ENCODE data around the gene MRE11. TPM values are rescaled to one million over a fixed set of nuclear protein-coding genes. Genes with fewer than 3 reads are reported as not detected.
A peak's percentile ranks its signal among the peaks of the same experiment; 100 is the strongest.

Gene MRE11
- polyA plus RNA-seq (2012; ENCODE audit: insufficient read length, low read depth), result 6.9 TPM

DNA sequence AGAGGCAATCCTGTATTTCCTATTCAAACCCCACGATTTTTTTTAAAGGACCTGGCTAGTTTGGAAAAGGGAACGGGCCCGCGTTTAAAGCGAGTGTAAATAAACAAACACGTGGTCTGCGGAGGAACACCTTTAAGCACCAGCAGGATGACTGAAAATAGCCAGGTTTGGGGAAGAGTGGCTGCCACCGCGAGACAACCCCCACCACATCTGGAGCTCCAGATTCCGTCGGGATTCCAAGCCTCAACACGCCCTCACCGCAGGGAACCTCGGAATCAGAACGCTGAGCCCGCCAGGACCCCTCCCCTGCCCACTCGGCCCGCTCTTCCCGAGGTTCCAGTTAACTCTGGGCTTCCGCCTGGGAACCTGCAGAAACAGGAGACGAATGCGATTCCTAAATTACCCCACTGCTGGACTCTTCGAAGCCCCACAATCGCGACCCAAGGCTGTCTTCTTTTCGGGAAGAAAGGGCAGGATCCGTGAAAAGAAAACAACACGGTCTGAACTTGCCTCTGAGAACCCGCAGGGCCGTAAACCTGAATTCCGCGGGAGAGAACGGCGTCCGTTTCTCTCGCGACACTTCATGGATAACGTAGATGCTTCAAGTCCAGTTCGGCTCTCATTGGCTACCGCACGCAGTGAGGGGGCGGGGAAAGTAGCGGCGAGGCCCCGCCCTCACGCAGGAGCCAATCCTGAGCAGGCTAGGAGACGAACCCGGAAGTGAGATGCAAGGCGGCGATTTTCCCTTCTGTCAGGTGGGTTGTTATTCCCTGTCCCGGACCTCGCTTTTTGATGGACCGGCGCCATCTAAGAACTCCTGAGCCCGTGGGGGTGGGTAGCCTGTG lies at the start of gene MRE11, which contains the start of gene ANKRD49:
Gene MRE11 (minus strand): TSS at position 564 of the 845 bp plus-strand sequence. CDS start 1,043 bp downstream, outside the sequence.
Gene ANKRD49 (plus strand): TSS at position 704 of the 845 bp plus-strand sequence. CDS start 2,710 bp downstream, outside the sequence.
- TF ChIP-seq FOXP2 (optimal IDR thresholded peaks at IDR 0.05; ENCODE audit: borderline replicate concordance, extremely low read depth, extremely low read length, insufficient read depth) (no peak), SIN3A (IDR thresholded peaks at IDR 0.05; ENCODE audit: borderline replicate concordance, insufficient read depth, low read length) (peak; percentile 97), POLR2AphosphoS5 (IDR thresholded peaks at IDR 0.05; ENCODE audit: low read depth, low read length) (peak; percentile 83), TAF1 (IDR thresholded peaks at IDR 0.05; ENCODE audit: borderline replicate concordance, insufficient read depth, low read length) (peak; percentile 40; the same call in 1 of the 2 replicates)
- TF ChIP-seq, protein P1, sequence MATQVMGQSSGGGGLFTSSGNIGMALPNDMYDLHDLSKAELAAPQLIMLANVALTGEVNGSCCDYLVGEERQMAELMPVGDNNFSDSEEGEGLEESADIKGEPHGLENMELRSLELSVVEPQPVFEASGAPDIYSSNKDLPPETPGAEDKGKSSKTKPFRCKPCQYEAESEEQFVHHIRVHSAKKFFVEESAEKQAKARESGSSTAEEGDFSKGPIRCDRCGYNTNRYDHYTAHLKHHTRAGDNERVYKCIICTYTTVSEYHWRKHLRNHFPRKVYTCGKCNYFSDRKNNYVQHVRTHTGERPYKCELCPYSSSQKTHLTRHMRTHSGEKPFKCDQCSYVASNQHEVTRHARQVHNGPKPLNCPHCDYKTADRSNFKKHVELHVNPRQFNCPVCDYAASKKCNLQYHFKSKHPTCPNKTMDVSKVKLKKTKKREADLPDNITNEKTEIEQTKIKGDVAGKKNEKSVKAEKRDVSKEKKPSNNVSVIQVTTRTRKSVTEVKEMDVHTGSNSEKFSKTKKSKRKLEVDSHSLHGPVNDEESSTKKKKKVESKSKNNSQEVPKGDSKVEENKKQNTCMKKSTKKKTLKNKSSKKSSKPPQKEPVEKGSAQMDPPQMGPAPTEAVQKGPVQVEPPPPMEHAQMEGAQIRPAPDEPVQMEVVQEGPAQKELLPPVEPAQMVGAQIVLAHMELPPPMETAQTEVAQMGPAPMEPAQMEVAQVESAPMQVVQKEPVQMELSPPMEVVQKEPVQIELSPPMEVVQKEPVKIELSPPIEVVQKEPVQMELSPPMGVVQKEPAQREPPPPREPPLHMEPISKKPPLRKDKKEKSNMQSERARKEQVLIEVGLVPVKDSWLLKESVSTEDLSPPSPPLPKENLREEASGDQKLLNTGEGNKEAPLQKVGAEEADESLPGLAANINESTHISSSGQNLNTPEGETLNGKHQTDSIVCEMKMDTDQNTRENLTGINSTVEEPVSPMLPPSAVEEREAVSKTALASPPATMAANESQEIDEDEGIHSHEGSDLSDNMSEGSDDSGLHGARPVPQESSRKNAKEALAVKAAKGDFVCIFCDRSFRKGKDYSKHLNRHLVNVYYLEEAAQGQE (IDR thresholded peaks at IDR 0.05; ENCODE audit: insufficient read depth in 1 of 2, low read depth in 2 of 2, low read length in 2 of 2), result no peak; a peak in 1 of 4 replicates

DNA sequence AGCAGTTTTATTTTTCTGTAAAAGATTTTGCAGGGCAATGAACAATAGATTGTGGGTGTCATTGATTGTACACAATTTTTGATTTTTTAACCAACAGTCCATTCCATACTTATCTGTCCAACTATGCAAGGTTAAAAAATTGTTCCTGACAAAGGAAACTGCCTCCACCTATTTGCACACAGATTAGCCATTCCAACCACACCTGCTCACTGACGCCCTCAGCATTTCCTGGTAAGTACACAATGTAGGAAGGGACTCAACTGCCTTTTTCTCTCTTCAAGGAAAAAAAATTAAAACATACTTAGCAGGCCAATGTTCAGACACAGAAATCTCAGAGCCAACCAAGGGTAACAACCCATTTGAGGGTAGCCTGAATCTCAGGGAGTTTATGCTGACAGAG lies 45.8 kb upstream of the MRE11 start:
- TF ChIP-seq SIN3A (IDR thresholded peaks at IDR 0.05; ENCODE audit: borderline replicate concordance, insufficient read depth, low read length) (no peak), POLR2AphosphoS5 (IDR thresholded peaks at IDR 0.05; ENCODE audit: low read depth, low read length) (no peak), TAF1 (IDR thresholded peaks at IDR 0.05; ENCODE audit: borderline replicate concordance, insufficient read depth, low read length) (no peak), FOXP2 (optimal IDR thresholded peaks at IDR 0.05; ENCODE audit: borderline replicate concordance, extremely low read depth, extremely low read length, insufficient read depth) (no peak)
- TF ChIP-seq, protein P1 (IDR thresholded peaks at IDR 0.05; ENCODE audit: insufficient read depth in 1 of 2, low read depth in 2 of 2, low read length in 2 of 2), result no peak

DNA sequence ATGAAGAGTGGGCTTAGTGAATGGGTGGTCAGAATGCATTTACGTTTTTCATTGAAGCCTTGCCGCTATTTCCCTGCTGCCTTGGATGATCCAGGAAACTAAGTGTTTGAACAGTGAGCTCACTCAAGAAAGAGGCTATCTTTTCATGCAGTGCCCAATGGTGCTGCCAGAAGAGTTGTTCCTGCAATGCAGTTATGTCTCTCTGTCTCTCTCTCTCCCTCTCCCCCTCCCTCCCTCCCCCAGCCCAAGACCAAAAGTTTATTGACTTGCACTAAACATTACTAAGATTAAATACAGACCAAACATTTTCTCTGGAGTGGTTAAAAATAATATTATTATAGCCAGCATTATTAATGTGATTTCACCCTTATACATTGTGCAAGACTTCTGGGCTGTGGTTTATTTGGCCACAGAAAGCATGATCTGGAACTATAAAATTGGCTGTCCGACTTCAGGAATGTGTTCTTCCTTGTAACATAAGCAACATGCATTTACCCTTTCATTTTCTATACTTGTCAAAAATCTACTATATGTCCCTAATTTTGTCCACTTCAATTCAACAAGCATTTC lies 43.5 kb upstream of the MRE11 start:
- TF ChIP-seq POLR2AphosphoS5 (IDR thresholded peaks at IDR 0.05; ENCODE audit: low read depth, low read length), result no peak
- TF ChIP-seq SIN3A (IDR thresholded peaks at IDR 0.05; ENCODE audit: borderline replicate concordance, insufficient read depth, low read length), result no peak
- no peak for TF ChIP-seq TAF1 (IDR thresholded peaks at IDR 0.05; ENCODE audit: borderline replicate concordance, insufficient read depth, low read length)
- no peak for TF ChIP-seq FOXP2 (optimal IDR thresholded peaks at IDR 0.05; ENCODE audit: borderline replicate concordance, extremely low read depth, extremely low read length, insufficient read depth)
- TF ChIP-seq, protein P1 (IDR thresholded peaks at IDR 0.05; ENCODE audit: insufficient read depth in 1 of 2, low read depth in 2 of 2, low read length in 2 of 2), result no peak

DNA sequence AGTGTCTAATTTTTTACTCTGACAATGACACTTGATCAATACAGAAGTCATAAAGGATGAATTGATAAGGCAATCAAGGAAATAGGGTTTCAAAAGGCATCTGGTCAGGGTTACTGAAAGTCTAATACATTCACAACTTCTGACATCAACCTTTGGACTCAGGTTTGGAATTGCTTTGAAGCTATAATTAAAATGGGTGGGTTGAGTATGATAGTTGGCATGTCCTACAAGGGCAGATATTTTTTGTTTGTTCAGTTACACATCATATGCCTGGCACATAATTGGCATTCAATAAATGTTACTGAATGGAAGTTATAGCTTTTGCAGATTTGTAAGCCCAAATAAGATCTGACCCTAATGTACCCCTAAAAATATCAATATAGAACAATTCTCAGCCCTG lies 42.7 kb upstream of the MRE11 start:
- TF ChIP-seq, protein P1 (IDR thresholded peaks at IDR 0.05; ENCODE audit: insufficient read depth in 1 of 2, low read depth in 2 of 2, low read length in 2 of 2), result no peak
- no peak for TF ChIP-seq FOXP2 (optimal IDR thresholded peaks at IDR 0.05; ENCODE audit: borderline replicate concordance, extremely low read depth, extremely low read length, insufficient read depth)

Data from PFSK-1 (cell line).